Cardiac fibroblast (primary cell): Measurements from ENCODE around the gene WSCD1.

Source experiments
- DNase-seq, 2 donors: peaks; one replicate each; pipeline versions ENCODE4 v3.0.0 to v3.0.0-alpha.2; 2010; ENCODE audit warnings: low read depth in 2 of 2
- H3K4me3 ChIP-seq, 2 donors: replicated peaks in 1 of 2; 1 replicate in 1 of 2; 2 replicates in 1 of 2; pipeline ENCODE4 v1.5.1; 2011; ENCODE audit warnings: low read depth in 2 of 2, low read length in 2 of 2, mild to moderate bottlenecking in 2 of 2, moderate library complexity in 1 of 2
- CTCF ChIP-seq: IDR thresholded peaks from one replicate; pipeline ENCODE4 v1.5.1; 2011; ENCODE audit warnings: low read depth, mild to moderate bottlenecking, low read length, inconsistent platforms

WSCD1 gene

GRCh38 chr17:6067060-6067459 is 3.1 kb upstream of the WSCD1 start:
- TF ChIP-seq CTCF, result no peak
- H3K4me3 ChIP-seq, result no peak overlapping the region
- DNase-seq, result no peak

GRCh38 chr17:6070430-6070912 is 292 bp downstream of the WSCD1 start:
- no peak for TF ChIP-seq CTCF
- no peak overlapping the region for H3K4me3 ChIP-seq
- DNase-seq, result no peak

- no peak for DNase-seq
- H3K4me3 ChIP-seq, result peak overlapping the region in 1 of 2 donors; percentile 15
- no peak for TF ChIP-seq CTCF
Measured at GRCh38 chr17:6070913-6071511, 833 bp downstream of the WSCD1 start.

GRCh38 chr17:6071528-6072065 is 1.4 kb downstream of the WSCD1 start:
- no peak for DNase-seq
- H3K4me3 ChIP-seq, result no peak overlapping the region
- TF ChIP-seq CTCF, result no peak

DNA sequence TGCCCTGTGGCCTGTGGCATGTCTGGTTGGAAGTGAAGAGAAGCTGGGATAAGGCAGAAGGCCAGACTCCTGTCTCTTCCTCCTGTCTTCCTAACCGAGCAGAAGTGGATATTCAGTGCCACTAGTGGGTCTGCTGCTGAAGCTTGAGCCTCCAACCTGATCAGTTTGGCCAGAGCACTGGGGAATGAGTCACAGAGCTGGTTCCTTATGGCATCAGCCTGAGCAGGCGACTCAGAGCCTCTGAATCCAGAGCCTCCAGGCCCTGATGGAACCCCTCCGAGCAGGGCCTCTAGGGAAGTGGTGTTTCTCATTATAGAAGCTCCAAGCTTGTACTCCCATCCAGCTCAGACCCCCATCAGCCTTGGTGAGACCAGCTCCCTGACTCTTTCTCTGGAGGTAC is 2.0 kb downstream of the WSCD1 start:
- no peak for TF ChIP-seq CTCF
- DNase-seq, result peak in 1 of 2 donors; percentile 16
- H3K4me3 ChIP-seq, result no peak overlapping the region

DNA sequence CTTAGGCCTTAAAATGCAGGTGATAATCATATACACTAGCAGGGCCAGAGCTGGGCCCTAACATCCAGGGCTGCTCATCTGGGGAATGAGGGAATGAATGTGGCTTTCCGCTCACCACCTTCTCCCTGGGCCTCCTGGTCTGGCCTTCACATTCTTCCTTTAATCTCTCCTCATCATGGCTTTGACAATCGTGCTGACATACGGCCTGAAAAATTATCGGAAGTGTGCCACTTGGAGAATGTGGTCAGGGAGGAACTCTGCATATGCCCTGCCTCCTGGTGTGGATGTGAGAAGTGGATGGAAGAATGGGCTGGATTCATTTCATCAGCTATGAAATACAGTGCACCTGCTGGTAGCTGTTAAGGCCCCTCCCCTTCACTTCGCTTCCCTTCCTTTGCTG is 2.4 kb downstream of the WSCD1 start:
- DNase-seq, result no peak
- H3K4me3 ChIP-seq, result no peak overlapping the region
- no peak for TF ChIP-seq CTCF

DNA sequence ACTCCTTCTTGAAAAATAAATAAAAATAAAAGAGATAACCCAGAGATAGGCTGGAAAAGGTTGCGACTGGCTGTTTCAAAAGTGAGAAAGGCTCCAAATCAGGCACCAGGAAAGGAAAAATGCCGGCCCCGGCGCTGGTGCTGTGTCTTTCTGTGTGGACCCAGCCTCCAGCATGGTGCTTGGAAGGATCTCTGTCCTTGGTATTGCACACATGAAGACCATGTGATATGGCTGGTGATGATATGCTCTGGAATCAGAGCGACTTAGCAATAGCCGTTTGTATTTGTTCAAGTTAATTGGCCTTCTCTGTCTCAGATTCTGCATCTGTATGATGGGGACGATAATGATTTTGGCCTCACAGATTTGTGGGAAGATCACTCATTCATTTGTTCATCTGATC is 3.4 kb downstream of the WSCD1 start:
- H3K4me3 ChIP-seq, result no peak overlapping the region
- TF ChIP-seq CTCF, result no peak
- DNase-seq, result no peak
